ENCODE results near the gene TIRAP. TPM values are rescaled to one million over a fixed set of nuclear protein-coding genes. Genes with fewer than 3 reads are reported as not detected.
A peak's percentile ranks its signal among the peaks of the same experiment; 100 is the strongest.

The TIRAP gene
- total RNA-seq, 2 donors from 2014 or later, result 8.3 to 13.5 TPM

- Histone ChIP-seq H3K27ac (no peak overlapping the region), H3K4me3 (no peak overlapping the region), H3K27me3 (no peaks in the 10 kb centered on the region), H3K36me3 (replicated peaks in 1 of 2; ENCODE audit: insufficient read depth in 1 of 2, low read depth in 2 of 2) (no peaks in the 10 kb centered on the region), H3K9me3 (no peaks in the 10 kb centered on the region), H3K4me1 (peaks cover 8% of the 10 kb centered on the region)
- 83 to 93% methylated on average over 5 of the region's 5 CpGs for WGBS, 2 donors
- intact Hi-C loops (cut with DNase I), result no loop called here
- ATAC-seq (no peak), DNase-seq (no peak)
- no peak for TF ChIP-seq POLR2A (IDR thresholded peaks at IDR 0.05)
- TF ChIP-seq, protein P1, sequence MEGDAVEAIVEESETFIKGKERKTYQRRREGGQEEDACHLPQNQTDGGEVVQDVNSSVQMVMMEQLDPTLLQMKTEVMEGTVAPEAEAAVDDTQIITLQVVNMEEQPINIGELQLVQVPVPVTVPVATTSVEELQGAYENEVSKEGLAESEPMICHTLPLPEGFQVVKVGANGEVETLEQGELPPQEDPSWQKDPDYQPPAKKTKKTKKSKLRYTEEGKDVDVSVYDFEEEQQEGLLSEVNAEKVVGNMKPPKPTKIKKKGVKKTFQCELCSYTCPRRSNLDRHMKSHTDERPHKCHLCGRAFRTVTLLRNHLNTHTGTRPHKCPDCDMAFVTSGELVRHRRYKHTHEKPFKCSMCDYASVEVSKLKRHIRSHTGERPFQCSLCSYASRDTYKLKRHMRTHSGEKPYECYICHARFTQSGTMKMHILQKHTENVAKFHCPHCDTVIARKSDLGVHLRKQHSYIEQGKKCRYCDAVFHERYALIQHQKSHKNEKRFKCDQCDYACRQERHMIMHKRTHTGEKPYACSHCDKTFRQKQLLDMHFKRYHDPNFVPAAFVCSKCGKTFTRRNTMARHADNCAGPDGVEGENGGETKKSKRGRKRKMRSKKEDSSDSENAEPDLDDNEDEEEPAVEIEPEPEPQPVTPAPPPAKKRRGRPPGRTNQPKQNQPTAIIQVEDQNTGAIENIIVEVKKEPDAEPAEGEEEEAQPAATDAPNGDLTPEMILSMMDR (IDR thresholded peaks at IDR 0.05), result no peak
These were observed 36.5 kb downstream of the TIRAP start for GRCh38 chr11:126319374-126319740.

DNA sequence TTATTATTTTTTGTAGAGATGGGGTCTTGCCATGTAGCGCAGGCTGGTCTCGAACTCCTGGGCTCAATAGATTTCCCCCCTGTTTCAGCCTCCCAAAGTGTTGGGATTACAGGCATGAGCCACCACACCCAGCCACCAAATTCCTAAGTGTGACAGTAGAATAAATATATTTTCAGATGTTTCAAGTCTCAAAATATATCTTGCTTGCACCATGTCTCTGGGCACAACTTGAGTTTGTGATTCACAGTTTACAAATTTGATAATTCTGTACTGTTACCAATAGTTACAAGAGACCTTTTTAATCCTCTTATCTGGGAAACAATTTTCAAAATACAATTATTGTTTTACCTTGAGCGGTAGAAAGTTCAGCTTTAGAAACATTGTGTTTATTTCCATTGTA lies 40.1 kb downstream of the TIRAP start:
- no peaks in the 10 kb centered on the region for H3K36me3 ChIP-seq (replicated peaks in 1 of 2; ENCODE audit: insufficient read depth in 1 of 2, low read depth in 2 of 2)
- H3K4me3 ChIP-seq, result no peak overlapping the region
- no peak overlapping the region for H3K27ac ChIP-seq
- H3K4me1 ChIP-seq, result peaks cover 10% of the 10 kb centered on the region
- intact Hi-C loops (cut with DNase I), result no loop called here
- ATAC-seq (no peak), DNase-seq (no peak)
- TF ChIP-seq, protein P1 (IDR thresholded peaks at IDR 0.05), result no peak
- no peaks in the 10 kb centered on the region for H3K27me3 ChIP-seq
- no peaks in the 10 kb centered on the region for H3K9me3 ChIP-seq
- WGBS, 2 donors, result 93 to 94% methylated on average over 3 of the region's 3 CpGs

DNA sequence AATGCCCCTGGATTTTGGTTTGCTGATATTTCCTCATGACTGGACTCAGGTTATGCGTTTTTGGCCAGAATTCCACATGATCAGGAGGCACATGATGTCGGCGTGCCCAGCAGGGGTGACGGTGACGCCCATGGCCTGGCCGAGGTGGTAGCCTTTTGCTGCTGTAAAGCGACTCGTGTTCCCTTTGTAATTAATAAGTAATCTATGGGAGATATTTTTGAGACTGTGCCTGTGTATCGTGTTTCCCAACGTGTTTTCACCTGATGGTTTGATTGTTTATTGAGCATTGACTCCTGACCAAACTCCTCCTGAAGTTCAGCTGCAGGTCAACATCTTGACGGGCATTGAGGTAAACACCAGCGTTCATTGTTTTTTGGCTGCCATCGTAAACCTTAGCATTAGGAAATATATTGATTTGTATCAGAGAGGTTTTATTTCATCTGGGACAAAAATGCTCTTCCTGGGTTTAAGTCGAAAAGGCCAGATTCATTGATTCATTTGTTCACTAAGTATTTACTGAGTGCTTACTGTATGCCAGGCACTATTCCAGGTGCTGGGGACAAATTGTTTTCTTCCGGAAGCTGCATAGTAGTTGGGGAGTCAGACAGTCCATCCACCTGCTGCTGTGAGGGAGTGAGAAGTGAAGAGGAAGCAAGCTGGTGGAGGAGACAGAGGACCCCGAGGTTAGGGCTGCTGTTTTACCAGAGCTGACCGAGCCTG lies 44.5 kb downstream of the TIRAP start:
- H3K9me3 ChIP-seq, result no peaks in the 10 kb centered on the region
- intact Hi-C loops (cut with DNase I), result no loop called here
- ATAC-seq (peak; percentile 74), DNase-seq (peak in 1 of 4 donors; percentile 38)
- peak overlapping the region in 3 of 4 donors; percentile 15 to 58 (median 56) for H3K27ac ChIP-seq
- H3K4me1 ChIP-seq, result peaks cover 16% of the 10 kb centered on the region
- TF ChIP-seq, protein P1 (IDR thresholded peaks at IDR 0.05), result no peak
- no peak for TF ChIP-seq POLR2A (IDR thresholded peaks at IDR 0.05)
- H3K36me3 ChIP-seq (replicated peaks in 1 of 2; ENCODE audit: insufficient read depth in 1 of 2, low read depth in 2 of 2), result peaks cover 0 to 2% of the 10 kb centered on the region in 2 donors
- 57% methylated on average over 17 of the region's 17 CpGs for WGBS, 2 donors
- H3K4me3 ChIP-seq, result no peak overlapping the region
- no peaks in the 10 kb centered on the region for H3K27me3 ChIP-seq

- H3K4me3 ChIP-seq, result no peak overlapping the region
- H3K27ac ChIP-seq, result peak overlapping the region in 3 of 4 donors; percentile 15 to 58 (median 56)
- no peak for DNase-seq
- intact Hi-C loops (cut with DNase I), result no loop called here
- WGBS, 2 donors, result 90 to 94% methylated on average over 20 of the region's 20 CpGs
- TF ChIP-seq, protein P1 (IDR thresholded peaks at IDR 0.05), result no peak
- no peak for TF ChIP-seq POLR2A (IDR thresholded peaks at IDR 0.05)
- peaks cover 0 to 2% of the 10 kb centered on the region in 2 donors for H3K36me3 ChIP-seq (replicated peaks in 1 of 2; ENCODE audit: insufficient read depth in 1 of 2, low read depth in 2 of 2)
- no peak for ATAC-seq
- no peaks in the 10 kb centered on the region for H3K9me3 ChIP-seq
- no peaks in the 10 kb centered on the region for H3K27me3 ChIP-seq
- H3K4me1 ChIP-seq, result peaks cover 16% of the 10 kb centered on the region
These were observed 45.1 kb downstream of the TIRAP start for GRCh38 chr11:126328001-126328390.

GRCh38 chr11:126328444-126328843 lies 45.6 kb downstream of the TIRAP start:
- Histone ChIP-seq H3K4me1 (peaks cover 16% of the 10 kb centered on the region), H3K9me3 (no peaks in the 10 kb centered on the region), H3K27me3 (no peaks in the 10 kb centered on the region), H3K4me3 (no peak overlapping the region), H3K27ac (peak overlapping the region in 1 of 4 donors; percentile 58), H3K36me3 (replicated peaks in 1 of 2; ENCODE audit: insufficient read depth in 1 of 2, low read depth in 2 of 2) (peaks cover 0 to 2% of the 10 kb centered on the region in 2 donors)
- DNase-seq (no peak), ATAC-seq (no peak)
- no peak for TF ChIP-seq POLR2A (IDR thresholded peaks at IDR 0.05)
- TF ChIP-seq, protein P1 (IDR thresholded peaks at IDR 0.05), result no peak
- WGBS, 2 donors, result 94 to 97% methylated on average over 8 to 12 of the region's 12 CpGs
- intact Hi-C loops (cut with DNase I), result no loop called here
